ENCODE measurements around the gene ARHGAP26. TPM values are rescaled to one million over a fixed set of nuclear protein-coding genes. Genes with fewer than 3 reads are reported as not detected.

ARHGAP26 gene
- total and polyA plus RNA-seq, 5 donors from 2014 or later, result 2.8 to 40.5 (median 5.4) TPM

DNA sequence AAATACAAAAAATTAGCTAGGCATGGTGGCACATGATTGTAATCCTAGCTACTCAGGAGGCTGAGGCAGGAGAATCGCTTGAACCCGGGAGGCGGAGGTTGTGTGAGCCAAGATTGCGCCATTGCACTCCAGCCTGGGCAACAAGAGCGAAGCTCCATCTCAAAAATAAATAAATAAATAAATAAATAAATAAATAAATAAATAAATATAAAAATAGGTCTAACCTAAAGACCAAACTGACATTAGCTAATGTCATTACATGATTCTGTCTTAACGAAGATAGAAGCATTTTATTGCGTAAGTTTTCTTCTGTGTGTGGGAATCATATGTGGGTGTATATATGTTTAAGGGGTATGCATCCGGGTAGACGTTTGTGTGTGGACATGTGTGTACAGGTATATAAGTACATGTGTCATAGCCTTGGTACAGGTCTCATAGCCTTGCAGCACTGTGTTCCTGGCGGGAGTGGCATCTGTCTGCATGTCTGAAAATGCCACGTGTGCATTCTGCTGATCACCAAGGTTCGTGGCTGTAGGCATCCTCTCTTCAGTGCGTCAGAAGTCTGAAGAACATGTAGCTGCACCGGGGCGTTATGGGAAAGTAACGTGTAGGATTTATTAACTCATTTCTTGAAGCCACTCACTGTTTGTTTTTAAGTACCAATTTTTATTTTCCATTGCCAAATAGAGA lies 335.2 kb downstream of the ARHGAP26 start:
- Histone ChIP-seq H3K4me3 (ENCODE audit: low read depth, low read length) (no peak overlapping the region), H3K27ac (ENCODE audit: insufficient read depth, low read length, poor library complexity, severe bottlenecking) (no peak overlapping the region), H3K27me3 (ENCODE audit: control insufficient read depth, insufficient read depth, low read length) (no peaks in the 10 kb centered on the region), H3K36me3 (ENCODE audit: control insufficient read depth, insufficient read depth, low read length) (no peaks in the 10 kb centered on the region), H3K9me3 (ENCODE audit: control insufficient read depth in 2 of 2, low read length in 2 of 2) (no peaks in the 10 kb centered on the region), H3K4me1 (ENCODE audit: control insufficient read depth, insufficient read depth, low read length, poor library complexity, severe bottlenecking) (peaks cover 10% of the 10 kb centered on the region)
- no peak overlapping the region for H3K4me3 Mint-ChIP-seq
- no peaks in the 10 kb centered on the region for H3K27me3 Mint-ChIP-seq
- H3K4me1 Mint-ChIP-seq, result peaks cover 13 to 18% (median 16%) of the 10 kb centered on the region in 4 donors
- DNase-seq, result no peak
- peaks cover 12% of the 10 kb centered on the region for H3K36me3 Mint-ChIP-seq
- H3K27ac Mint-ChIP-seq, result peak overlapping the region in 1 of 3 donors; percentile 22
- ATAC-seq (ENCODE audit: low read depth in 2 of 2), result no peak
- no peaks in the 10 kb centered on the region for H3K9me3 Mint-ChIP-seq

DNA sequence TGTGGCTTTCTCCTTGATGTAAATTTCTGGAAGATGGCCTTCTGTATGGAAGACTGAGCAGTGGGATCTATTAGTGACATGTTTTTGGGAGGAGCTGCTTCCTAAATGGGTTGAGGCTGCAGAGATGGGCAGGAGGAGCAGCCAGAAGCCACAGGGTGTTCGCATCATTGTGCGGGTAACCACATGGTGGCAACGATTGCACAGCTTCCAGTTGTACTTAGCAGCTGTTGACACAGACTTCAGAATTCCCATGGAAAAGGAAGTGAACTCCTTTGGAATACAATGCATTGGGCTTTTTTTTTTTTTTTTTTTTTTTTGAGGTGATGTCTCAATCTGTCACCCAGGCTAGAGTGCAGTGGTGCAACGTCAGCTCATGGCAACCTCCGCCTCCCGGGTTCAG lies 336.0 kb downstream of the ARHGAP26 start:
- Histone ChIP-seq H3K9me3 (ENCODE audit: control insufficient read depth in 2 of 2, low read length in 2 of 2) (no peaks in the 10 kb centered on the region), H3K4me1 (ENCODE audit: control insufficient read depth, insufficient read depth, low read length, poor library complexity, severe bottlenecking) (peaks cover 5% of the 10 kb centered on the region), H3K36me3 (ENCODE audit: control insufficient read depth, insufficient read depth, low read length) (no peaks in the 10 kb centered on the region), H3K27ac (ENCODE audit: insufficient read depth, low read length, poor library complexity, severe bottlenecking) (no peak overlapping the region), H3K27me3 (ENCODE audit: control insufficient read depth, insufficient read depth, low read length) (no peaks in the 10 kb centered on the region), H3K4me3 (ENCODE audit: low read depth, low read length) (no peak overlapping the region)
- Mint-ChIP-seq H3K27ac (peak overlapping the region in 2 of 3 donors; percentile 5 to 22), H3K4me1 (peaks cover 7 to 10% (median 9%) of the 10 kb centered on the region in 4 donors), H3K9me3 (no peaks in the 10 kb centered on the region), H3K27me3 (no peaks in the 10 kb centered on the region), H3K4me3 (no peak overlapping the region), H3K36me3 (peaks cover 12% of the 10 kb centered on the region)
- DNase-seq, result no peak
- ATAC-seq (ENCODE audit: low read depth in 2 of 2), result no peak

- Mint-ChIP-seq H3K27ac (no peak overlapping the region), H3K4me3 (no peak overlapping the region), H3K9me3 (peaks cover 0 to under 1% (median 0%) of the 10 kb centered on the region in 7 donors), H3K4me1 (peaks cover 0 to 2% (median 0%) of the 10 kb centered on the region in 4 donors), H3K36me3 (peaks cover 3% of the 10 kb centered on the region), H3K27me3 (no peaks in the 10 kb centered on the region)
- Histone ChIP-seq H3K9me3 (ENCODE audit: control insufficient read depth in 2 of 2, low read length in 2 of 2) (no peaks in the 10 kb centered on the region), H3K4me3 (ENCODE audit: low read depth, low read length) (no peak overlapping the region), H3K27me3 (ENCODE audit: control insufficient read depth, insufficient read depth, low read length) (no peaks in the 10 kb centered on the region), H3K27ac (ENCODE audit: insufficient read depth, low read length, poor library complexity, severe bottlenecking) (no peak overlapping the region), H3K4me1 (ENCODE audit: control insufficient read depth, insufficient read depth, low read length, poor library complexity, severe bottlenecking) (no peaks in the 10 kb centered on the region), H3K36me3 (ENCODE audit: control insufficient read depth, insufficient read depth, low read length) (no peaks in the 10 kb centered on the region)
- ATAC-seq (ENCODE audit: low read depth in 2 of 2) (no peak), DNase-seq (no peak)
Observed at GRCh38 chr5:143108498-143109128, 338.4 kb downstream of the ARHGAP26 start.

DNA sequence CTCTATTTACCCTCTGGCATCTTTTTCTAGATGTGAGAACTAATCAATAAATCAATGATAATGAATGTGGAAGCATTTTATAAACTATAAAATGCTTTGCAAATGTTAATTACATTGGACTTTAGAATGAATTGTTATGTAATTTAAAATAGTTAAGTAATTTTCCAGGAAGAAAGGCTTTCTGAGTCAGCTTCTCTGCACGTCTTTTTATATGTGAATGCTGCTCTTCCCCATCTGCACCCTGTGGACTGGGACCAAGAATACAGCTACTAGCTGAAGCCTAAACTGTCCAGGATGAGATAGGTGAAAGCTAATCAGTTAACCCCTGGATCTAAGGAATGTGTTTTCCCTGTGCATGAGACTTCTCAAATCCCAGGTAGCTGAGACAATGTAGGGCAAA lies 340.4 kb downstream of the ARHGAP26 start:
- H3K36me3 Mint-ChIP-seq, result peaks cover 3% of the 10 kb centered on the region
- DNase-seq (no peak), ATAC-seq (ENCODE audit: low read depth in 2 of 2) (no peak)
- no peaks in the 10 kb centered on the region for H3K9me3 ChIP-seq (ENCODE audit: control insufficient read depth in 2 of 2, low read length in 2 of 2)
- H3K27me3 Mint-ChIP-seq, result no peaks in the 10 kb centered on the region
- no peak overlapping the region for H3K27ac Mint-ChIP-seq
- no peaks in the 10 kb centered on the region for H3K27me3 ChIP-seq (ENCODE audit: control insufficient read depth, insufficient read depth, low read length)
- no peaks in the 10 kb centered on the region for H3K4me1 ChIP-seq (ENCODE audit: control insufficient read depth, insufficient read depth, low read length, poor library complexity, severe bottlenecking)
- no peak overlapping the region for H3K4me3 Mint-ChIP-seq
- H3K4me1 Mint-ChIP-seq, result no peaks in the 10 kb centered on the region
- H3K27ac ChIP-seq (ENCODE audit: insufficient read depth, low read length, poor library complexity, severe bottlenecking), result no peak overlapping the region
- no peak overlapping the region for H3K4me3 ChIP-seq (ENCODE audit: low read depth, low read length)
- H3K9me3 Mint-ChIP-seq, result peaks cover 0 to 3% (median 0%) of the 10 kb centered on the region in 7 donors
- no peaks in the 10 kb centered on the region for H3K36me3 ChIP-seq (ENCODE audit: control insufficient read depth, insufficient read depth, low read length)

DNA sequence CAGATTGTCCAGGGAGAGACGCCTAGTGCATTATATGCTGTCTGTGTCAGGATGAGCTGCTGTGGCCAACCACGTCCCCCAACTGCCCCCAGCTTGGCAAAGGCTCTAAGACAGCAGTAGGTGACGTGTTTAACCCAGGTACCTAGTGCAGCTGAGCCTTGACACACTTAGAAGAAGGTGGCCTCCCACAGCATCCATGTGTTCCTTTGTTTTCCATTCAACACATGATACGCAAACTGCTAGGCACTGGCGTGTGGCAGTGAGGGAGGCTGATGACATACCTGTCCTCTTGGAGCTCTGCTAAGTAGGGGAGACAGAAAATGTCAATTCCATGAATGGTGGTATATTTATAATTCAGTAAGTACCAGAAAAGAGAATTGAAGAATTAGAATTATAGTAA lies 341.6 kb downstream of the ARHGAP26 start:
- DNase-seq (no peak), ATAC-seq (ENCODE audit: low read depth in 2 of 2) (no peak)
- H3K36me3 Mint-ChIP-seq, result peaks cover 3% of the 10 kb centered on the region
- H3K4me3 Mint-ChIP-seq, result no peak overlapping the region
- H3K9me3 Mint-ChIP-seq, result peaks cover 0 to 3% (median 0%) of the 10 kb centered on the region in 7 donors
- Histone ChIP-seq H3K9me3 (ENCODE audit: control insufficient read depth in 2 of 2, low read length in 2 of 2) (no peaks in the 10 kb centered on the region), H3K4me1 (ENCODE audit: control insufficient read depth, insufficient read depth, low read length, poor library complexity, severe bottlenecking) (no peaks in the 10 kb centered on the region), H3K27me3 (ENCODE audit: control insufficient read depth, insufficient read depth, low read length) (no peaks in the 10 kb centered on the region), H3K36me3 (ENCODE audit: control insufficient read depth, insufficient read depth, low read length) (no peaks in the 10 kb centered on the region), H3K27ac (ENCODE audit: insufficient read depth, low read length, poor library complexity, severe bottlenecking) (no peak overlapping the region), H3K4me3 (ENCODE audit: low read depth, low read length) (no peak overlapping the region)
- H3K27me3 Mint-ChIP-seq, result no peaks in the 10 kb centered on the region
- H3K4me1 Mint-ChIP-seq, result peaks cover 0 to 3% (median 0%) of the 10 kb centered on the region in 4 donors
- H3K27ac Mint-ChIP-seq, result no peak overlapping the region

GRCh38 chr5:143113461-143113860 lies 343.3 kb downstream of the ARHGAP26 start:
- H3K9me3 ChIP-seq (ENCODE audit: control insufficient read depth in 2 of 2, low read length in 2 of 2), result no peaks in the 10 kb centered on the region
- ATAC-seq (ENCODE audit: low read depth in 2 of 2) (no peak), DNase-seq (no peak)
- no peak overlapping the region for H3K4me3 ChIP-seq (ENCODE audit: low read depth, low read length)
- no peaks in the 10 kb centered on the region for H3K4me1 ChIP-seq (ENCODE audit: control insufficient read depth, insufficient read depth, low read length, poor library complexity, severe bottlenecking)
- Mint-ChIP-seq H3K27ac (no peak overlapping the region), H3K4me3 (no peak overlapping the region), H3K27me3 (no peaks in the 10 kb centered on the region), H3K36me3 (peaks cover 3% of the 10 kb centered on the region), H3K9me3 (peaks cover 0 to 3% (median 0%) of the 10 kb centered on the region in 7 donors), H3K4me1 (peaks cover 0 to 3% (median 0%) of the 10 kb centered on the region in 4 donors)
- H3K27me3 ChIP-seq (ENCODE audit: control insufficient read depth, insufficient read depth, low read length), result no peaks in the 10 kb centered on the region
- no peak overlapping the region for H3K27ac ChIP-seq (ENCODE audit: insufficient read depth, low read length, poor library complexity, severe bottlenecking)
- no peaks in the 10 kb centered on the region for H3K36me3 ChIP-seq (ENCODE audit: control insufficient read depth, insufficient read depth, low read length)

DNA sequence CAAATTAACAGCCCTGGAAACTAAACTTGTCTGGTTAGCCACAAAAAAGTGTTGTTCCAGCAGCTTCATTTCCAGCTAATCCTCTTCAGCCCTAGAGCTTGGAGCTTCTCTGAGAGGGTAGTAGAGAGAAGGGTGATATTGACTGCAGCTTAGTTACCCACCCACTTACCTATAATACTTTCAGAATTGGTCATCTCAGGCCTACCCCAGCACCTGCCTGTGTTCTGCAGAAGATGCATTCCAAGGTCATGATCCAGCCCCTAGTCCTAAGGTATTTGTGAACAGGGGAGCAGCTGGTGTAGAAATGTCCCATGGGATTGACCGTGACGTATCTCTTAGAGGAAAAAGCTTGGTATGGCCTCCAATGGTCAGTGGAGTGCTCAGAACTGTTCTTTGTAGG lies 344.3 kb downstream of the ARHGAP26 start:
- Mint-ChIP-seq H3K9me3 (peaks cover 0 to 3% (median 0%) of the 10 kb centered on the region in 7 donors), H3K4me1 (peaks cover 0 to 3% (median 0%) of the 10 kb centered on the region in 4 donors), H3K27ac (no peak overlapping the region), H3K36me3 (peaks cover 3% of the 10 kb centered on the region), H3K27me3 (no peaks in the 10 kb centered on the region), H3K4me3 (no peak overlapping the region)
- Histone ChIP-seq H3K36me3 (ENCODE audit: control insufficient read depth, insufficient read depth, low read length) (no peaks in the 10 kb centered on the region), H3K27me3 (ENCODE audit: control insufficient read depth, insufficient read depth, low read length) (no peaks in the 10 kb centered on the region), H3K27ac (ENCODE audit: insufficient read depth, low read length, poor library complexity, severe bottlenecking) (no peak overlapping the region), H3K4me1 (ENCODE audit: control insufficient read depth, insufficient read depth, low read length, poor library complexity, severe bottlenecking) (no peaks in the 10 kb centered on the region), H3K9me3 (ENCODE audit: control insufficient read depth in 2 of 2, low read length in 2 of 2) (no peaks in the 10 kb centered on the region), H3K4me3 (ENCODE audit: low read depth, low read length) (no peak overlapping the region)
- ATAC-seq (ENCODE audit: low read depth in 2 of 2) (no peak), DNase-seq (no peak)

DNA sequence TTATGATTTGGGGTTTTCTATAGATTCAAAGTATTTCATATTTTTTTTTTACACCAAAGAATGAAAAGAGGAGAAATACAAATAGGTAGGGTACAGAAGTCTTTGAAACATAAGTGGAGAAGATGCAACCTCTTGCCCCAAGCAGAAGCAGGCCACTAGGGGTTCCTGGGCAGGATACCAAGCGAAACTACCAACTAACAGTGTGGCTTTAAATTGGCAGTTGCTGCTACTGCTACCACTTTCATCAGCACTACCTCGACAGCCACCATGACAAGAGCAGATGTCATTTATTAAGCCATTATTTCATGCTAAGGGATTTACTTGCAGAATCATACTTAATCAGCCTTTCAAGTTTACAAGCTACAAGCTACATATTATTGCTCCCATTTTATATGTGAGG lies 345.2 kb downstream of the ARHGAP26 start:
- DNase-seq (no peak), ATAC-seq (ENCODE audit: low read depth in 2 of 2) (no peak)
- Mint-ChIP-seq H3K27me3 (no peaks in the 10 kb centered on the region), H3K36me3 (no peaks in the 10 kb centered on the region), H3K9me3 (peaks cover 0 to 3% (median 0%) of the 10 kb centered on the region in 7 donors), H3K27ac (no peak overlapping the region), H3K4me3 (no peak overlapping the region), H3K4me1 (peaks cover 0 to 3% (median 0%) of the 10 kb centered on the region in 4 donors)
- H3K4me3 ChIP-seq (ENCODE audit: low read depth, low read length), result no peak overlapping the region
- no peak overlapping the region for H3K27ac ChIP-seq (ENCODE audit: insufficient read depth, low read length, poor library complexity, severe bottlenecking)
- H3K4me1 ChIP-seq (ENCODE audit: control insufficient read depth, insufficient read depth, low read length, poor library complexity, severe bottlenecking), result no peaks in the 10 kb centered on the region
- no peaks in the 10 kb centered on the region for H3K36me3 ChIP-seq (ENCODE audit: control insufficient read depth, insufficient read depth, low read length)
- no peaks in the 10 kb centered on the region for H3K27me3 ChIP-seq (ENCODE audit: control insufficient read depth, insufficient read depth, low read length)
- H3K9me3 ChIP-seq (ENCODE audit: control insufficient read depth in 2 of 2, low read length in 2 of 2), result no peaks in the 10 kb centered on the region
